BJ (cell line): ENCODE results near the gene IL10RB. TPM values are rescaled to one million over a fixed set of nuclear protein-coding genes. Genes with fewer than 3 reads are reported as not detected.

Source experiments
- CTCF ChIA-PET: fragments of 350-600 bp; formaldehyde crosslinking; extraction: SDS; loops from one replicate; lab custom pipeline; 2021; ENCODE audit warnings: antibody characterized with exemption, inconsistent platforms; lab: Yijun Ruan, JAX
- POLR2A ChIA-PET: fragments of 300-600 bp; sonication (Branson Sonifier 250); formaldehyde crosslinking; extraction: SDS; loops from one replicate; lab custom pipeline; 2021; ENCODE audit warnings: antibody characterized with exemption; lab: Charles Lee
- DNase-seq: peaks from one replicate; pipeline ENCODE4 v3.0.0-alpha.2; 2011; ENCODE audit warnings: low read depth
- H3K27me3 ChIP-seq: 2 replicates; pipeline ENCODE4 v1.6.0; 2011; ENCODE audit warnings: low read length; ENCODE audit not compliant: control insufficient read depth, insufficient read depth
- H3K36me3 ChIP-seq: 2 replicates; pipeline ENCODE4 v1.5.1; 2011; ENCODE audit warnings: low read length; ENCODE audit not compliant: control insufficient read depth, insufficient read depth
- H3K4me3 ChIP-seq: 2 replicates; pipeline ENCODE4 v1.5.1; 2011; ENCODE audit warnings: low read depth, mild to moderate bottlenecking, control low read depth, low read length
- polyA plus RNA-seq: library from polyadenylated mRNA; depleted of rRNA; stranded (reverse); fragments of >200 nt; gene quantifications from 2 replicates; pipeline ENCODE4 v1.2.3, GENCODE V29; 2011
- TF ChIP-seq, protein P1 (sequence below): IDR thresholded peaks from 2 replicates; pipeline ENCODE4 v1.5.1; 2011; ENCODE audit warnings: low read depth, mild to moderate bottlenecking, control low read depth, inconsistent platforms, low read length, moderate library complexity; ENCODE audit not compliant: insufficient read depth

IL10RB gene
- polyA plus RNA-seq, 1 experiment = 56.8 TPM

DNA sequence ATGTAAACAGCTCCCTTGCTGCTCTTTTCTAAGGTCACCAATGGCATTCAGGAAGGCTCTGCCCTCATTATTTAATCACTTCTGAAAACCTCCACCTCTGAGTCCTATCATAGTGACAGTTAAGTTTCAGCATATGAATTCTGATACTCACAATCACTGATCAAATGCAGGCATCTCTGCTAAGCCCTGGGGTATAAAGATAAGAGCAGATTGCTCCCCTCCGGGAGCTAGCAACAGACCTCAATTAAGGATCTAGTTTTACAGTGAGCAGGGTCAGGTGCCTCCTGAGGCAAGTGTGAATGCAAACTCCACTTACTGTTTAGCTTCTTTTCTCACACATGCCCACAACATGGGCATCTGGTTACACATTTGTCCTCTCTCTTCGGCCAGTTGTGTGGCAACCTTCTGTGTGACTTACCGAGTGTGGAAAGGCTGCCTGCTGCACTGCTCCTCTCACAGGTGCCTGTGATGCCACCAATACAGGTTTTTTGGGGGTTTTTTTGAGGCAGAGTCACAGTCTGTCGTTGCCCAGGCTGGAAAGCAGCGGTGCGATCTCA, 15.0 kb downstream of the IL10RB start:
- TF ChIP-seq, protein P1, sequence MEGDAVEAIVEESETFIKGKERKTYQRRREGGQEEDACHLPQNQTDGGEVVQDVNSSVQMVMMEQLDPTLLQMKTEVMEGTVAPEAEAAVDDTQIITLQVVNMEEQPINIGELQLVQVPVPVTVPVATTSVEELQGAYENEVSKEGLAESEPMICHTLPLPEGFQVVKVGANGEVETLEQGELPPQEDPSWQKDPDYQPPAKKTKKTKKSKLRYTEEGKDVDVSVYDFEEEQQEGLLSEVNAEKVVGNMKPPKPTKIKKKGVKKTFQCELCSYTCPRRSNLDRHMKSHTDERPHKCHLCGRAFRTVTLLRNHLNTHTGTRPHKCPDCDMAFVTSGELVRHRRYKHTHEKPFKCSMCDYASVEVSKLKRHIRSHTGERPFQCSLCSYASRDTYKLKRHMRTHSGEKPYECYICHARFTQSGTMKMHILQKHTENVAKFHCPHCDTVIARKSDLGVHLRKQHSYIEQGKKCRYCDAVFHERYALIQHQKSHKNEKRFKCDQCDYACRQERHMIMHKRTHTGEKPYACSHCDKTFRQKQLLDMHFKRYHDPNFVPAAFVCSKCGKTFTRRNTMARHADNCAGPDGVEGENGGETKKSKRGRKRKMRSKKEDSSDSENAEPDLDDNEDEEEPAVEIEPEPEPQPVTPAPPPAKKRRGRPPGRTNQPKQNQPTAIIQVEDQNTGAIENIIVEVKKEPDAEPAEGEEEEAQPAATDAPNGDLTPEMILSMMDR = no peak
- Histone ChIP-seq H3K36me3 (peaks cover 22% of the 10 kb centered on the region), H3K27me3 (no peaks in the 10 kb centered on the region), H3K4me3 (no peak overlapping the region)
- POLR2A ChIA-PET = no interaction called here
- DNase-seq = no peak
- CTCF ChIA-PET = interaction anchor here (0.6 kb wide), 1 partner anchor 80 kb away, joined by 3 read pairs; no protein-coding TSS in a partner anchor

DNA sequence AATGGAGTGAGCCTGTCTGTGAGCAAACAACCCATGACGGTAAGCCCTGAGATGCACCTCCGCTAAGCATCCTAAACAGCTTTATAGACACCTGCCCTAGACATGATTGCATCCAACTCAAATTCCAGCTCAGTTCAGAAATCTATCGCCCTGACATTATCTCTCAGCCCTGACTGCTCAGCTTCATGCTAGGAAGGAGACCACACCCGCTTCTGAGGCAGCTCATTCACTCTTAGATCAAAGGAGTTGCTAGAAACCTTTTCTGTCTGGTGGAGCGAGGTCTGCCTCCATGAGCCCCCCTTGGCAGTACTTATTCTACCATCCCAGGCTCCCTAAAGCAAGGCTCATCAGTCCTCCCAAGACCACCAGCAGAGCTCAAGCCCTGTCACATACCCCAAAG, 17.0 kb downstream of the IL10RB start:
- no peaks in the 10 kb centered on the region for H3K27me3 ChIP-seq
- TF ChIP-seq, protein P1 = no peak
- CTCF ChIA-PET = interaction anchor here (0.6 kb wide), 1 partner anchor 501 kb away, joined by 3 read pairs; no protein-coding TSS in a partner anchor
- POLR2A ChIA-PET = no interaction called here
- no peak for DNase-seq
- peaks cover 24% of the 10 kb centered on the region for H3K36me3 ChIP-seq
- H3K4me3 ChIP-seq = no peak overlapping the region

DNA sequence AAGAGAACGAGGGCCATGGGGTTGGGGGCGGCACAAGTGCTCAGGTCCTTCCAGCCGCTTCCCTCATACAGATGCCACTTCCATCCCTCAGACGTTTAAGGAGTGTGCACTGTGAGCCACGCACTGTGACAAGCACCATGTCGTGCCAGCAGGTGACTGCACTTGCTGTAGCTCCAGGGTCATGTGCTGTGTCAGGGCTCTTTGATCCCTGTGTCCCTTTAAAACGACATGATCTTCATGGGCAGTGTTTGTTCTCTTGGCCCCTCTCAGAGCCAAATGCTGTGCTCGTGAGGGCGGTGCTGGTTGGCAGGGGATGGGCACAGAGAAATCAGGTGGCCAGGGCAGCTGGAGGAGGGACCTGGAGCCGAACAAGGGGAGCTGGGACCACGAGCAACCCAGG, 19.9 kb downstream of the IL10RB start:
- no peak overlapping the region for H3K4me3 ChIP-seq
- TF ChIP-seq, protein P1 = no peak
- no peak for DNase-seq
- peaks cover 27% of the 10 kb centered on the region for H3K36me3 ChIP-seq
- ChIA-PET CTCF (no interaction called here), POLR2A (no interaction called here)
- H3K27me3 ChIP-seq = no peaks in the 10 kb centered on the region

DNA sequence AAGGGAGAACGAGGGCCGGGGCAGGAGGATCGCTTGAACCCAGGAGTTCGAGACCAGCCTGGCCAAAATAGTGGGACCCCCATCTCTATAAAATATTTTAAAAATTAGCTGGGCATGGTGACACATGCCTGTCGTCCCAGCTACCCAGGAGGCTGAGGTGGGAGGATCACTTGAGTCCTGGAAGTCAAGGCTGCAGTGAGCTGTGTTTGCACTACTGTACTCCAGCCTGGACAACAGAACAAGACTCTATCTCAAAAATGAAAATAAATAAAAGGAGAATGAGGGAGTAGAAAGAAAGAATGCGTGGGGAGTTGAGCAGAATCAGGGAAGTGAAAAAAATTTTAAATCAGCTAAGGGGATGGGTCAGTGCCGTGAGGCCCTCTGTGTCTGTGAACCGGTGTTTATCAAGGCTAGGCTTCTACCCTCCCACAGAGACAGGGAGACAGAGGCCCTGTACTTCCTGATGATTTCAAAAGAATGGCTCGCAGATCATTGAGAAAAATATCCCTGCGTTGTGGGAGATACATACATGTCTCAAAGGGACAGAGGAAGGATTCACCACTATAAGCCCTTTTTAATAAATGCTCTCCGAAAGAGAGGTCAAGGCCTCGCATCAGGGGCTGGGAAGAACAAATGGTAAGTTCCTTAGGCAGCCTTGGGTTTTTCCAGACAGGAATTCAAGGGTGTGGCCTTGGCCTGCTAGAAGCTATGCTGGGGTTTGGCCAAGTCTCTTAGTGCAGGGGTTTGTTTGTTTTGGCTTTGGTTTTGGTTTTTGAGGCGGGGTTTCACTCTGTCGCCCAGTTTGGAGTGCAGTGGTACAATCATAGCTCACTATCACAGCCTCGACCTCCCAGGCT, 20.7 kb downstream of the IL10RB start:
- ChIA-PET POLR2A (no interaction called here), CTCF (no interaction called here)
- DNase-seq = no peak
- Histone ChIP-seq H3K36me3 (peaks cover 28% of the 10 kb centered on the region), H3K27me3 (no peaks in the 10 kb centered on the region), H3K4me3 (no peak overlapping the region)
- TF ChIP-seq, protein P1 = no peak

DNA sequence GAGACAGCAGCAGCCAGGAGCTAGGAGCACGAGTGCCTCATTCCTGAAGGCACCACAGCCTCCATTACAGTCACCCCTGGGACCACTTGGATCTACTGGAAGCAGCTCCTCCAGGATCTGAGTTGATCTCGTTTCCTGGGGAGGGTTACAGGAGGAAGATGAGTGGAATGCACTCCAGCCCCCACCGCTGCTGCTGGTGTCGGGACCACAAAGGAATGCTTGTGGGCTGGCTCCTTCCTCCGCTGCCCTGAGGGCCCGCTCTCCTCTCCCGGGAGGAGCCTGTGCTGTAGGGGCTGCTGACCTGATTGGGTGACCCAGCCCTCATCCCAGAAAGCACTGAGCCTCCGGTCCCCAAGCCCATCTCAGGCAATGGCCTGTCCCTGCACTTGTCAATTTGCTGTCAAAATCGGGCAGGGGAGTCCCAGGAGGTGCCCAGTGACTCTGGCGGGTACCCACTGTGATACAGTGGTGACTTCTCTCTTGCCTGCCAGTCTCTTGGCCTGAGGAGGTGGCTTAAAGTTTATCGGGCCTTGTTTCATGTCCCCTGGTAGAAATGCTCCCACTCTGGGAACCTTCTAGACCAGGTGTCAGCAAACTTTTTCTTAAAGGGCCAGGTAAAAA, 23.1 kb downstream of the IL10RB start:
- POLR2A ChIA-PET = no interaction called here
- CTCF ChIA-PET = interaction anchor here (1.0 kb wide), 1 partner anchor 8 kb away, joined by 3 read pairs; no protein-coding TSS in a partner anchor
- Histone ChIP-seq H3K4me3 (no peak overlapping the region), H3K36me3 (peaks cover 23% of the 10 kb centered on the region), H3K27me3 (no peaks in the 10 kb centered on the region)
- no peak for DNase-seq
- TF ChIP-seq, protein P1 = no peak
